ENCODE data around the gene PDE7B.

Gene PDE7B

GRCh38 chr6:135987226-135987625 lies 135.7 kb downstream of the PDE7B start:
- Histone ChIP-seq H3K27me3 (ENCODE audit: control insufficient read depth, insufficient read depth, low read length) (no peaks in the 10 kb centered on the region), H3K9ac (ENCODE audit: low read depth, low read length) (no peak overlapping the region), H3K9me3 (ENCODE audit: control insufficient read depth, insufficient read depth, low read length) (no peaks in the 10 kb centered on the region), H3K36me3 (ENCODE audit: control insufficient read depth, insufficient read depth, low read length) (no peaks in the 10 kb centered on the region), H3K27ac (ENCODE audit: low read depth, low read length) (no peak overlapping the region), H3K4me1 (ENCODE audit: control insufficient read depth, insufficient read depth, low read length) (no peaks in the 10 kb centered on the region), H3K4me3 (ENCODE audit: low read depth, low read length) (no peak overlapping the region)

DNA sequence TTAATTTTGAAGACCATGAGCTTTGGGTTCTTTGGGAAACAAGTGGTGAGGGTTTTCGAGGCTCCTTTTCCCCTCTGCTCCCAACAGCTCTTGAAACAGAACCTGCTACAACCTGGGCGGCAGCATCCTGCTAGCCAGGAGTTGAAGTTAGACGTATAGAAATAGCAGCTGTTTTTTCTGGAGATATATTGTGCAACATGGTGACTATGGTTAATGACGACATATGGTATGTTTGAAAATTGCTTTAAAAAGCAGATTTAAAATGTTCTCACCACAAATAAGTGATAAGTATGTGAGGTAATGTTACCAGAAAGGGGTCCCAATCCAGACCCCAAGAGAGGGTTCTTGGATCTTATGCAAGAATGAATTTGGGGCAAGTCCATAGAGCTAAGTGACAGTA lies 138.9 kb downstream of the PDE7B start:
- Histone ChIP-seq H3K36me3 (ENCODE audit: control insufficient read depth, insufficient read depth, low read length) (no peaks in the 10 kb centered on the region), H3K4me1 (ENCODE audit: control insufficient read depth, insufficient read depth, low read length) (no peaks in the 10 kb centered on the region), H3K9me3 (ENCODE audit: control insufficient read depth, insufficient read depth, low read length) (no peaks in the 10 kb centered on the region), H3K4me3 (ENCODE audit: low read depth, low read length) (no peak overlapping the region), H3K27ac (ENCODE audit: low read depth, low read length) (no peak overlapping the region), H3K9ac (ENCODE audit: low read depth, low read length) (no peak overlapping the region), H3K27me3 (ENCODE audit: control insufficient read depth, insufficient read depth, low read length) (no peaks in the 10 kb centered on the region)

DNA sequence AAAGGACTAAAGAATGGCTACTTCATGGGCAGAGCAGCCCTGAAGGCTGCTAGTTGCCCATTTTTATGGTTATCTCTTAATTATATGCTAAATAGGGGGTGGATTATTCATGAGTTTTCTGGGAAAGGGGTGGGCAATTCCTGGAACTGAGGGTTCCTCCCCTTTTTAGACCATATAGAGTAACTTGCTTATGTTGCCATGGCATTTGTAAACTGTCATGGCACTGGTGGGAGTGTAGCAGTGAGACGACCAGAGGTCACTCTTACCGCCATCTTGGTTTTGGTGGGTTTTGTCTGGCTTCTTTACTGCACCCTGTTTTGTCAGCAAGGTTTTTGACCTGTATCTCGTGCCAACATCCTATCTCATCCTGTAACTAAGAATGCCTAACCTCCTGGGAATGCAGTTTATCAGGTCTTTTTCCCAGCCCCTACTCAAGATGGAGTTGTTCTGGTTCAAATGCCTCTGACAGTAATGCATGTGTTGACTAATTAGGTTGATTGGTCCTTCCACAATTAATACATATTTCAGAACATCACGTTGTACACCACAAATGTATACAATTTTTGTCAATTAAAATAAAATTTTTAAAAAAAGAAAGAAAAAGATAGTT lies 139.5 kb downstream of the PDE7B start:
- Histone ChIP-seq H3K4me1 (ENCODE audit: control insufficient read depth, insufficient read depth, low read length) (no peaks in the 10 kb centered on the region), H3K27me3 (ENCODE audit: control insufficient read depth, insufficient read depth, low read length) (no peaks in the 10 kb centered on the region), H3K9ac (ENCODE audit: low read depth, low read length) (no peak overlapping the region), H3K4me3 (ENCODE audit: low read depth, low read length) (no peak overlapping the region), H3K9me3 (ENCODE audit: control insufficient read depth, insufficient read depth, low read length) (no peaks in the 10 kb centered on the region), H3K36me3 (ENCODE audit: control insufficient read depth, insufficient read depth, low read length) (no peaks in the 10 kb centered on the region), H3K27ac (ENCODE audit: low read depth, low read length) (no peak overlapping the region)

- H3K9me3 ChIP-seq (ENCODE audit: control insufficient read depth, insufficient read depth, low read length) = no peaks in the 10 kb centered on the region
Measured at GRCh38 chr6:135992739-135993138, 141.2 kb downstream of the PDE7B start.

GRCh38 chr6:135993361-135993760 lies 141.9 kb downstream of the PDE7B start:
- H3K27ac ChIP-seq (ENCODE audit: low read depth, low read length) = no peak overlapping the region
- no peak overlapping the region for H3K9ac ChIP-seq (ENCODE audit: low read depth, low read length)
- no peaks in the 10 kb centered on the region for H3K36me3 ChIP-seq (ENCODE audit: control insufficient read depth, insufficient read depth, low read length)
- H3K4me3 ChIP-seq (ENCODE audit: low read depth, low read length) = no peak overlapping the region
- H3K4me1 ChIP-seq (ENCODE audit: control insufficient read depth, insufficient read depth, low read length) = no peaks in the 10 kb centered on the region
- H3K9me3 ChIP-seq (ENCODE audit: control insufficient read depth, insufficient read depth, low read length) = no peaks in the 10 kb centered on the region
- H3K27me3 ChIP-seq (ENCODE audit: control insufficient read depth, insufficient read depth, low read length) = no peaks in the 10 kb centered on the region

More at GRCh38 chr6:135992739-135993138, 141.2 kb downstream of the PDE7B start:
- Histone ChIP-seq H3K4me1 (ENCODE audit: control insufficient read depth, insufficient read depth, low read length) (no peaks in the 10 kb centered on the region), H3K27me3 (ENCODE audit: control insufficient read depth, insufficient read depth, low read length) (no peaks in the 10 kb centered on the region), H3K4me3 (ENCODE audit: low read depth, low read length) (no peak overlapping the region), H3K27ac (ENCODE audit: low read depth, low read length) (no peak overlapping the region), H3K9ac (ENCODE audit: low read depth, low read length) (no peak overlapping the region), H3K36me3 (ENCODE audit: control insufficient read depth, insufficient read depth, low read length) (no peaks in the 10 kb centered on the region)

DNA sequence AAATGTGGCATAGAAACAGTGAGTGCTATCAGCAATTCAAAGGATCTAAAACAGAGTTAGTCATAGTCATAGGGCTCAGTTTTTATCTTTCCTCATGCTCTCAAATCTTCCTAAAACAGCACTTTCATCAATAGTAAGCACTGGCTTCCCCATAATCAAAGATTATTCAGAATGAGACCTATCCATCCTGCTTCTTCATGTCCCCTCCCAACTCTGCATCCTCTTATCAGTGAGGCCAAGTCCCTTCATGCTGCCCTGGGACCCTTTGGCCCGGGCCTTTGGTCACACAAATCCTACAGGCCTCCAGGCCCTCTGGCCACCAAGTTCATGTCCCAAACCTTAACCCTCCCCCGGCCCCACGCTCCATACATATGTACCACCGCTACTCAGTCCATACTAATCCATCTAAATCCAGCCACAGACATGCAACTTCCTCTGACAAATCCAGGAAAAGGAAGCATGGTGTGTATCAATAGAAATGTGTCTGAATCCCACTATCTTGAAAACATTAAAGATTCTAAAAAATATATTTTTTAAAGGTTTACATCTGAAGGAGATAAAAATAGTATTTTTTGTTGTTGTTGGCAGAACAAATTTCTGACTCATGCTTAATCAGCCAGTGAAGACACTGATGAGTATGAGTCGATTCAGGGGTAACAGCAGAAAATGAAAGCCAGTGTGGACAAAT lies 143.5 kb downstream of the PDE7B start:
- Histone ChIP-seq H3K27ac (ENCODE audit: low read depth, low read length) (no peak overlapping the region), H3K36me3 (ENCODE audit: control insufficient read depth, insufficient read depth, low read length) (no peaks in the 10 kb centered on the region), H3K9me3 (ENCODE audit: control insufficient read depth, insufficient read depth, low read length) (peaks cover 13% of the 10 kb centered on the region; the same call in 1 of the 2 replicates), H3K4me3 (ENCODE audit: low read depth, low read length) (no peak overlapping the region), H3K9ac (ENCODE audit: low read depth, low read length) (no peak overlapping the region), H3K27me3 (ENCODE audit: control insufficient read depth, insufficient read depth, low read length) (no peaks in the 10 kb centered on the region), H3K4me1 (ENCODE audit: control insufficient read depth, insufficient read depth, low read length) (no peaks in the 10 kb centered on the region)

- Histone ChIP-seq H3K4me3 (ENCODE audit: low read depth, low read length) (no peak overlapping the region), H3K27ac (ENCODE audit: low read depth, low read length) (no peak overlapping the region), H3K27me3 (ENCODE audit: control insufficient read depth, insufficient read depth, low read length) (no peaks in the 10 kb centered on the region), H3K4me1 (ENCODE audit: control insufficient read depth, insufficient read depth, low read length) (no peaks in the 10 kb centered on the region), H3K9ac (ENCODE audit: low read depth, low read length) (no peak overlapping the region), H3K36me3 (ENCODE audit: control insufficient read depth, insufficient read depth, low read length) (no peaks in the 10 kb centered on the region), H3K9me3 (ENCODE audit: control insufficient read depth, insufficient read depth, low read length) (peaks cover 18% of the 10 kb centered on the region; the same call in 1 of the 2 replicates)
Measured at GRCh38 chr6:135995545-135995898, 144.0 kb downstream of the PDE7B start.

GRCh38 chr6:135996668-135997067 lies 145.2 kb downstream of the PDE7B start:
- H3K4me3 ChIP-seq (ENCODE audit: low read depth, low read length) = no peak overlapping the region
- no peaks in the 10 kb centered on the region for H3K36me3 ChIP-seq (ENCODE audit: control insufficient read depth, insufficient read depth, low read length)
- H3K27ac ChIP-seq (ENCODE audit: low read depth, low read length) = no peak overlapping the region
- no peak overlapping the region for H3K9ac ChIP-seq (ENCODE audit: low read depth, low read length)
- H3K9me3 ChIP-seq (ENCODE audit: control insufficient read depth, insufficient read depth, low read length) = peaks cover 19% of the 10 kb centered on the region; the same call in 1 of the 2 replicates
- H3K4me1 ChIP-seq (ENCODE audit: control insufficient read depth, insufficient read depth, low read length) = no peaks in the 10 kb centered on the region
- H3K27me3 ChIP-seq (ENCODE audit: control insufficient read depth, insufficient read depth, low read length) = no peaks in the 10 kb centered on the region

DNA sequence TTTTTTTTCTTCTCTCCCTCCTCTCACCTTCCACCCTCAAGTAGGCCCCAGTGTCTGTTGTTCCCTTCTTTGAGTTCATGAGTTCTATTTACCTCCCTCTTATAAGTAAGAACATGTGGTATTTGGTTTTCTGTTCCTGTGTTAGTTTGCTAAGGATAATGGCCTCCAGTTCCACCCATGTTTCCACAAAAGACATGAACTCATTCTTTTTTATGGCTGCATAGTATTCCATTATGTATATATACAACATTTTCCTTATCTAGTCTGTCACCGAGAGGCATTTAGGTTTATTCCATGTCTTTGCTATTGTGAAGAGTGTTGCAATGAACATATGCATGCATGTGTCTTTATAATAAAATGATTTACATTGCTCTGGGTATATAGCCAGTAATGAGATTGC lies 147.9 kb downstream of the PDE7B start:
- H3K4me3 ChIP-seq (ENCODE audit: low read depth, low read length) = no peak overlapping the region
- H3K9me3 ChIP-seq (ENCODE audit: control insufficient read depth, insufficient read depth, low read length) = peaks cover 19% of the 10 kb centered on the region; the same call in 1 of the 2 replicates
- no peaks in the 10 kb centered on the region for H3K27me3 ChIP-seq (ENCODE audit: control insufficient read depth, insufficient read depth, low read length)
- no peaks in the 10 kb centered on the region for H3K4me1 ChIP-seq (ENCODE audit: control insufficient read depth, insufficient read depth, low read length)
- no peak overlapping the region for H3K9ac ChIP-seq (ENCODE audit: low read depth, low read length)
- H3K27ac ChIP-seq (ENCODE audit: low read depth, low read length) = no peak overlapping the region
- H3K36me3 ChIP-seq (ENCODE audit: control insufficient read depth, insufficient read depth, low read length) = no peaks in the 10 kb centered on the region

DNA sequence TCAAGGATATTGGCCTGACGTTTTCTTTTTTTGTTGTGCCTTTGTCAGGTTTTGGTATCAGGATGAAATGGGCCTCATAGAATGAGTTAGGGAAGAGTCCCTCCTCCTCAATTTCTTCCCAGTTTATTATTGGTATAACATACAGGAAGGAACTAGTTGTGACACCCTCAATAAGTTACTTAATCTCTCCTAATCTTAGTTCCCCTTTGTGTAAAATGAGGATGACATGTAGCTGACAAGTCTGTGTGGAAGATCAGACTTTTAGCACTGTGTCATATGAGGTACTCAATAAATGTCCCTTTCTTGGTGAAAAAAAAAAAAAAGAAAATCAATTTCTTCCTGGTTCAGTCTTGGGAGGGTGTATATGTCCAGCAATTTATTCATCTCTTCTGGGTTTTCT lies 155.8 kb downstream of the PDE7B start:
- no peaks in the 10 kb centered on the region for H3K9me3 ChIP-seq (ENCODE audit: control insufficient read depth, insufficient read depth, low read length)
- H3K36me3 ChIP-seq (ENCODE audit: control insufficient read depth, insufficient read depth, low read length) = no peaks in the 10 kb centered on the region
- no peak overlapping the region for H3K27ac ChIP-seq (ENCODE audit: low read depth, low read length)
- H3K4me1 ChIP-seq (ENCODE audit: control insufficient read depth, insufficient read depth, low read length) = no peaks in the 10 kb centered on the region
- no peak overlapping the region for H3K4me3 ChIP-seq (ENCODE audit: low read depth, low read length)
- H3K9ac ChIP-seq (ENCODE audit: low read depth, low read length) = no peak overlapping the region
- H3K27me3 ChIP-seq (ENCODE audit: control insufficient read depth, insufficient read depth, low read length) = no peaks in the 10 kb centered on the region

DNA sequence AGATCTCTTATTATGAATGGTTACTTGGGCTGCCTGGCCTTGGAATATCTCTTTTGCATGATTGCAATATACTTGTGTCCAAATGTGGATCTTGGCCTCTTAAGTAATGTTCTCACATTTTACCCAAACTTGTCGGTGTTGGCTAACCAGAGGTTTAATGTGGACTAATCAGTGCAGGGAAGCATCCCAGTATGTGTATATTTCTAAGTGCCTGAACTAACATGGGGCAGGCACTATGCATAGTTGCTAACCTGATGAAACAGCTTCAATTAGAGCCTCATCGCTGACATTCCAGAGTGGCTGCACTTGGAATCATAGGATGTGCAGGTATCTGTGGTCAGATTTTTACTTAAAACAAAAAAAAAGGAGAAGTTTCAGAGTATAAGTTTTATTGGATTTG lies 160.0 kb downstream of the PDE7B start:
- H3K27me3 ChIP-seq (ENCODE audit: control insufficient read depth, insufficient read depth, low read length) = no peaks in the 10 kb centered on the region
- H3K4me1 ChIP-seq (ENCODE audit: control insufficient read depth, insufficient read depth, low read length) = peaks cover 5% of the 10 kb centered on the region
- H3K27ac ChIP-seq (ENCODE audit: low read depth, low read length) = no peak overlapping the region
- H3K36me3 ChIP-seq (ENCODE audit: control insufficient read depth, insufficient read depth, low read length) = no peaks in the 10 kb centered on the region
- H3K9ac ChIP-seq (ENCODE audit: low read depth, low read length) = no peak overlapping the region
- no peak overlapping the region for H3K4me3 ChIP-seq (ENCODE audit: low read depth, low read length)
- no peaks in the 10 kb centered on the region for H3K9me3 ChIP-seq (ENCODE audit: control insufficient read depth, insufficient read depth, low read length)

All from HUES48 (cell line).